HepG2 (cell line): ENCODE measurements around the gene CEP83. TPM values are rescaled to one million over a fixed set of nuclear protein-coding genes. Genes with fewer than 3 reads are reported as not detected.
A peak's percentile ranks its signal among the peaks of the same experiment; 100 is the strongest.

ENCODE experiments used
- ARNTL ChIP-seq: sonication (generic); formaldehyde crosslinking; IDR thresholded peaks from 2 replicates; pipeline ENCODE4 v1.4.0; 2020; ENCODE audit warnings: mild to moderate bottlenecking, missing genetic modification reagents
- FIP1L1 ChIP-seq: fragments of 200-400 bp; formaldehyde crosslinking; IDR thresholded peaks from 2 replicates; pipeline ENCODE4 v1.6.1; 2018; ENCODE audit warnings: low read depth, mild to moderate bottlenecking, low read length, moderate library complexity, borderline replicate concordance; ENCODE audit not compliant: insufficient read depth
- HMGA1 ChIP-seq: sonication (generic); formaldehyde crosslinking; conservative IDR thresholded peaks from 2 replicates; pipeline ENCODE4 v1.4.0; 2020; ENCODE audit warnings: missing genetic modification reagents
- KLF6 ChIP-seq: IDR thresholded peaks from 2 replicates; pipeline ENCODE4 v1.8.0; 2016; ENCODE audit warnings: missing biosample characterization, missing genetic modification reagents
- NAIF1 ChIP-seq: sonication (generic); formaldehyde crosslinking; IDR thresholded peaks from 2 replicates; pipeline ENCODE4 v1.5.0; 2020; ENCODE audit warnings: mild to moderate bottlenecking, missing genetic modification reagents, borderline replicate concordance
- PAF1 ChIP-seq: IDR thresholded peaks from 2 replicates; pipeline ENCODE4 v1.6.1; 2016; ENCODE audit warnings: missing genetic modification reagents, missing compliant biosample characterization
- TMF1 ChIP-seq: sonication (generic); formaldehyde crosslinking; IDR thresholded peaks from 2 replicates; pipeline ENCODE4 v1.8.1; 2022; ENCODE audit warnings: low read depth, missing genetic modification reagents
- U2AF2 ChIP-seq: fragments of 200-400 bp; formaldehyde crosslinking; IDR thresholded peaks from 2 replicates; pipeline ENCODE4 v1.6.1; 2017; ENCODE audit warnings: low read depth, mild to moderate bottlenecking, low read length
- ZNF17 ChIP-seq: sonication (generic); formaldehyde crosslinking; IDR thresholded peaks from 2 replicates; pipeline ENCODE4 v1.5.0; 2020; ENCODE audit warnings: mild to moderate bottlenecking, missing genetic modification reagents
- ZNF354B ChIP-seq: sonication (generic); formaldehyde crosslinking; IDR thresholded peaks from 2 replicates; pipeline ENCODE4 v1.8.0; 2022; ENCODE audit warnings: mild to moderate bottlenecking, missing genetic modification reagents
- ZNF7 ChIP-seq: IDR thresholded peaks from 2 replicates; pipeline ENCODE4 v1.6.1; 2016; ENCODE audit warnings: missing biosample characterization, missing genetic modification reagents
- polyA plus RNA-seq, 8 experiments: library from polyadenylated mRNA; depleted of rRNA in 3 of 8; stranded (reverse) in 7 of 8; unstranded in 1 of 8; fragments of >200 nt; fragmentation: Illumina TruSeq in 4 of 8; extraction: Trizol in 4 of 8; gene quantifications; 2 replicates each; pipeline versions ENCODE4 v1.2.1 to v1.2.3, GENCODE V29; 2011 to 2016; ENCODE audit warnings: low read depth in 4 of 8, missing spikeins in 1 of 8, mixed read lengths in 1 of 8; ENCODE audit not compliant: insufficient read depth in 1 of 8
- total RNA-seq, 5 experiments: library from RNA; depleted of rRNA; stranded (reverse); fragments of >200 nt; fragmentation: Illumina TruSeq; extraction: Trizol; gene quantifications; 2 replicates each; pipeline ENCODE4 v1.2.3, GENCODE V29; 2016; ENCODE audit warnings: low read depth in 1 of 5
- TF ChIP-seq, protein P1 (sequence below): sonication (generic); formaldehyde crosslinking; IDR thresholded peaks from 2 replicates; pipeline ENCODE4 v1.4.0; 2020; ENCODE audit warnings: missing genetic modification reagents, borderline replicate concordance
- TF ChIP-seq, protein P2 (sequence below): sonication (generic); formaldehyde crosslinking; IDR thresholded peaks from 2 replicates; pipeline ENCODE4 v1.4.0; 2020; ENCODE audit warnings: mild to moderate bottlenecking, missing genetic modification reagents
- TF ChIP-seq, protein P3 (sequence below): sonication (generic); formaldehyde crosslinking; IDR thresholded peaks from 2 replicates; pipeline ENCODE4 v1.5.1; 2020; ENCODE audit warnings: mild to moderate bottlenecking, missing genetic modification reagents, moderate library complexity
- TF ChIP-seq, protein P4 (sequence below): sonication (generic); formaldehyde crosslinking; IDR thresholded peaks from 2 replicates; pipeline ENCODE4 v1.4.0; 2020; ENCODE audit warnings: mild to moderate bottlenecking, missing genetic modification reagents

Gene CEP83
- total and polyA plus RNA-seq, 2 of the 13 experiments (the other 11 are each of a cell fraction or from before 2014, with no cell fraction given): 6.2 to 19.2 TPM

DNA sequence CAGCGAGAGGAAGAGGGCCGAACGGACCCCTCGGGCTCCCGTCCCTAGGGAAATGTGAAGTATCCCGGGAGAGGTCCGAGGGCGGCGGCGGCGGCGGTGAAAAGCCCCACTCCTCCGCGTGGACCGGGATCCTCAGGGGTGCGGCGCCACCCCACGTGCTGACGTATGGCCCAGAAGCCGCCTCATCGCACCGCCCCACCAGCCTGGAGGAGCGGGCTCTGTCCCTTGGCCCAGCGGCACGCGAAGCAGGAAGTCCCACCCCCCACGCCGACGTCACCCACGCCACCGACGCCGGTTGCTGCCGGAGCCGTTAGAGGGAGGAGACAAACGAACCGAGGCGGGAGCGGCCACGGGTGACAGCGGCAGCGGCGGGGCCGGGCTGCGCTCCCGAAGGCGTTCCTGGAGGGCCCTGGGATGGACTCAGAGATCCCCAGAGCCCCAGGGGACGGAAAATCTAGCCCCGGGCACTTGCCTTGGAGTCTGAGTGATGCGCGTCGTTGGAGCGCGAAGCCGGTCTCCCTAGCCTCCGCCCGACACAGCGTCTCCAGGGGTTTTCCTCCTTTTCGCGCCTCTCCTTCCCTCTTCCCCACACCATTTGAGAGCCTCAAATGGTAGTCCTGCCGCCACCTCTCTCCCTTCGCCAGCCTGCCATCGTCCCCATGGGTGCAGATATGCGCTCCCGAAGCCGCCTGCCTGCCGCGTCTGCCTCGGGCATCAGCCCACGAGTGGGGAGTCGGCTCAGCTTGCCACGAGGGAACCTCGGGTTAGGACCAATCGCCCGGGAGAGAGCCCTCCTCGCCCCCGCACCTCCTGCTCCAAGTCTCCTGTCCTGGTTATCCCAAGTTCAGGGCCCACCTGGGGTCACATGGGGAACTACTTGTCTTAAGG, at the start of gene CEP83 (continued):
- TF ChIP-seq, protein P1, sequence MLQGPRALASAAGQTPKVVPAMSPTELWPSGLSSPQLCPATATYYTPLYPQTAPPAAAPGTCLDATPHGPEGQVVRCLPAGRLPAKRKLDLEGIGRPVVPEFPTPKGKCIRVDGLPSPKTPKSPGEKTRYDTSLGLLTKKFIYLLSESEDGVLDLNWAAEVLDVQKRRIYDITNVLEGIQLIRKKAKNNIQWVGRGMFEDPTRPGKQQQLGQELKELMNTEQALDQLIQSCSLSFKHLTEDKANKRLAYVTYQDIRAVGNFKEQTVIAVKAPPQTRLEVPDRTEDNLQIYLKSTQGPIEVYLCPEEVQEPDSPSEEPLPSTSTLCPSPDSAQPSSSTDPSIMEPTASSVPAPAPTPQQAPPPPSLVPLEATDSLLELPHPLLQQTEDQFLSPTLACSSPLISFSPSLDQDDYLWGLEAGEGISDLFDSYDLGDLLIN: no peak
- TF ChIP-seq ARNTL (CRISPR knock-in tag) (peak; percentile 70; the same call in 1 of the 2 replicates), ZNF354B (no peak), HMGA1 (no peak), FIP1L1 (no peak), KLF6 (CRISPR knock-in tag) (no peak; the same call in 1 of the 2 replicates), PAF1 (CRISPR knock-in tag) (no peak), ZNF7 (no peak), TMF1 (CRISPR knock-in tag) (0 out of 2 replicates have a peak, but pooled peaks have one; percentile 34), NAIF1 (peak; percentile 74; the same call in 1 of the 2 replicates), ZNF17 (CRISPR knock-in tag) (no peak), U2AF2 (no peak)
- TF ChIP-seq, protein P2, sequence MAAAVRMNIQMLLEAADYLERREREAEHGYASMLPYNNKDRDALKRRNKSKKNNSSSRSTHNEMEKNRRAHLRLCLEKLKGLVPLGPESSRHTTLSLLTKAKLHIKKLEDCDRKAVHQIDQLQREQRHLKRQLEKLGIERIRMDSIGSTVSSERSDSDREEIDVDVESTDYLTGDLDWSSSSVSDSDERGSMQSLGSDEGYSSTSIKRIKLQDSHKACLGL (CRISPR knock-in tag): peak; percentile 93
- TF ChIP-seq, protein P3, sequence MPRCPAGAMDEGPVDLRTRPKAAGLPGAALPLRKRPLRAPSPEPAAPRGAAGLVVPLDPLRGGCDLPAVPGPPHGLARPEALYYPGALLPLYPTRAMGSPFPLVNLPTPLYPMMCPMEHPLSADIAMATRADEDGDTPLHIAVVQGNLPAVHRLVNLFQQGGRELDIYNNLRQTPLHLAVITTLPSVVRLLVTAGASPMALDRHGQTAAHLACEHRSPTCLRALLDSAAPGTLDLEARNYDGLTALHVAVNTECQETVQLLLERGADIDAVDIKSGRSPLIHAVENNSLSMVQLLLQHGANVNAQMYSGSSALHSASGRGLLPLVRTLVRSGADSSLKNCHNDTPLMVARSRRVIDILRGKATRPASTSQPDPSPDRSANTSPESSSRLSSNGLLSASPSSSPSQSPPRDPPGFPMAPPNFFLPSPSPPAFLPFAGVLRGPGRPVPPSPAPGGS (CRISPR knock-in tag): peak; percentile 74
- TF ChIP-seq, protein P4, sequence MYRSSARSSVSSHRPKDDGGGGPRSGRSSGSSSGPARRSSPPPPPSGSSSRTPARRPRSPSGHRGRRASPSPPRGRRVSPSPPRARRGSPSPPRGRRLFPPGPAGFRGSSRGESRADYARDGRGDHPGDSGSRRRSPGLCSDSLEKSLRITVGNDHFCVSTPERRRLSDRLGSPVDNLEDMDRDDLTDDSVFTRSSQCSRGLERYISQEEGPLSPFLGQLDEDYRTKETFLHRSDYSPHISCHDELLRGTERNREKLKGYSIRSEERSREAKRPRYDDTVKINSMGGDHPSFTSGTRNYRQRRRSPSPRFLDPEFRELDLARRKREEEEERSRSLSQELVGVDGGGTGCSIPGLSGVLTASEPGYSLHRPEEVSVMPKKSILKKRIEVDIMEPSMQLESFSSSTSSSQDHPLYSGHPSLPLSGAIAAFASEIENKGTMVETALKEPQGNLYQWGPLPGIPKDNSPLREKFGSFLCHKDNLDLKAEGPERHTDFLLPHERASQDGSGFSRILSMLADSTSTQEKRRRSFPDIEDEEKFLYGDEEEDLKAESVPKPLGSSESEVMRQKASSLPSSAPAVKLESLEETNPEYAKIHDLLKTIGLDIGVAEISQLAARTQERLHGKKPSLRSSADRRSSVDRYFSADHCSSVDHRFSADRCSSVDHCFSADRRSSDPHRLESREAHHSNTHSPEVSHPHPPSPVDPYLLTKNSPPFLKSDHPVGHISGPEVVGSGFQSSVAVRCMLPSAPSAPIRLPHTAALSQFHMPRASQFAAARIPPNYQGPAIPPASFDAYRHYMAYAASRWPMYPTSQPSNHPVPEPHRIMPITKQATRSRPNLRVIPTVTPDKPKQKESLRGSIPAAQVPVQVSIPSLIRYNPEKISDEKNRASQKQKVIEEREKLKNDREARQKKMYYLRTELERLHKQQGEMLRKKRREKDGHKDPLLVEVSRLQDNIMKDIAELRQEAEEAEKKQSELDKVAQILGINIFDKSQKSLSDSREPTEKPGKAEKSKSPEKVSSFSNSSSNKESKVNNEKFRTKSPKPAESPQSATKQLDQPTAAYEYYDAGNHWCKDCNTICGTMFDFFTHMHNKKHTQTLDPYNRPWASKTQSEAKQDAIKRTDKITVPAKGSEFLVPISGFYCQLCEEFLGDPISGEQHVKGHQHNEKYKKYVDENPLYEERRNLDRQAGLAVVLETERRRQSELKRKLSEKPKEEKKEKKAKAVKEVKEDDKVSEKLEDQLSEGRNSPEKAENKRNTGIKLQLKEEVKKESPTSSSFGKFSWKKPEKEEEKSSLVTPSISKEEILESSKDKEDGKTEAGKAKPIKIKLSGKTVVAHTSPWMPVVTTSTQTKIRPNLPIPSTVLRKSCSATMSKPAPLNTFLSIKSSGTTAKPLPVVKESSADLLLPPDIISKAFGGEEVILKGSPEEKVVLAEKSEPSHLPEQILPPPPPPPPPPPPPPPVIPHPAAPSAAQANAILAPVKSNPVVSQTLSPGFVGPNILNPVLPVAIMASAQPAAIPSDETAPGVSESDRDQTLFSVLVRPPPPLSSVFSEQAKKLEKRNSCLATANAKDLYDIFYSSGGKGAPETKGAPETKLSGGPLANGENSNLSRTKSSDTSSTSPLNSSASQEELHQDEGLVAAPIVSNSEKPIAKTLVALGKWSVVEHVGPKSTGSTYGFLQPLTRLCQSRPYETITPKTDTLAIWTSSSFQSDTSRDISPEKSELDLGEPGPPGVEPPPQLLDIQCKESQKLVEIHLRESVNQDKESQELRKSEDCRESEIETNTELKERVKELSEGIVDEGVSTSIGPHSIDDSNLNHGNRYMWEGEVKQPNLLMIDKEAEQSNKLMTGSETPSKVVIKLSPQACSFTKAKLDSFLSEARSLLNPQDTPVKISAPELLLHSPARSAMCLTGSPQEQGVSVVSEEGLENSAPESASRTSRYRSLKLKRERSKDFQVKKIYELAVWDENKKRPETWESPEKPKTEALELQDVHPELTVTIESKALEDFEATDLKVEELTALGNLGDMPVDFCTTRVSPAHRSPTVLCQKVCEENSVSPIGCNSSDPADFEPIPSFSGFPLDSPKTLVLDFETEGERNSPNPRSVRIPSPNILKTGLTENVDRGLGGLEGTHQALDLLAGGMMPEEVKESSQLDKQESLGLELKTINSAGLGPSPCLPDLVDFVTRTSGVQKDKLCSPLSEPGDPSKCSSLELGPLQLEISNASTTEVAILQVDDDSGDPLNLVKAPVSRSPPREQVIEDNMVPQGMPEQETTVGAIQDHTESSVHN (CRISPR knock-in tag): no peak
